GM23338 (cell line): ENCODE results near the gene TRHDE. TPM values are rescaled to one million over a fixed set of nuclear protein-coding genes. Genes with fewer than 3 reads are reported as not detected.

Experiments used
- ATAC-seq: fragments of 200-7000 bp; cut with Tn5 transposase; 3 replicates; pipeline ENCODE4 v1.9.1; 2020
- DNase-seq: peaks from one replicate; pipeline ENCODE4 v3.0.0-alpha.2; 2015; ENCODE audit warnings: low spot score
- H2AFZ ChIP-seq: fragments of 200-600 bp; sonication (generic); 2 replicates; pipeline ENCODE4 v1.8.0; 2016; ENCODE audit warnings: antibody characterized with exemption, mild to moderate bottlenecking, moderate library complexity
- H3F3A ChIP-seq: fragments of 200-600 bp; sonication (generic); replicated peaks from 2 replicates; pipeline ENCODE4 v1.8.0; 2017; ENCODE audit warnings: antibody characterized with exemption, mixed run types, low read depth
- H3K27ac ChIP-seq: fragments of 200-600 bp; sonication (generic); 2 replicates; pipeline ENCODE4 v1.6.1; 2016; ENCODE audit warnings: low read depth
- H3K27me3 ChIP-seq: fragments of 200-600 bp; sonication (generic); 2 replicates; pipeline ENCODE4 v1.8.0; 2016; ENCODE audit warnings: mild to moderate bottlenecking, mixed run types, moderate library complexity; ENCODE audit not compliant: insufficient read depth
- H3K36me3 ChIP-seq: fragments of 200-600 bp; sonication (generic); 2 replicates; pipeline ENCODE4 v1.8.0; 2016; ENCODE audit warnings: mild to moderate bottlenecking; ENCODE audit not compliant: insufficient read depth
- H3K4me1 ChIP-seq: fragments of 200-600 bp; sonication (generic); 2 replicates; pipeline ENCODE4 v1.8.0; 2016; ENCODE audit warnings: mild to moderate bottlenecking, moderate library complexity; ENCODE audit not compliant: insufficient read depth
- H3K4me2 ChIP-seq: fragments of 200-600 bp; sonication (generic); 2 replicates; pipeline ENCODE4 v1.7.1; 2017; ENCODE audit warnings: mixed run types
- H3K4me3 ChIP-seq: fragments of 200-600 bp; sonication (generic); 2 replicates; pipeline ENCODE4 v1.6.1; 2016; ENCODE audit warnings: mixed run types
- H3K79me2 ChIP-seq: fragments of 200-600 bp; sonication (generic); replicated peaks from 2 replicates; pipeline ENCODE4 v1.8.0; 2017; ENCODE audit warnings: mild to moderate bottlenecking; ENCODE audit not compliant: insufficient read depth
- H3K9me2 ChIP-seq: fragments of 200-600 bp; sonication (generic); 2 replicates; pipeline ENCODE4 v1.8.0; 2017; ENCODE audit not compliant: insufficient read depth
- H4K20me1 ChIP-seq: fragments of 200-600 bp; sonication (generic); replicated peaks from 2 replicates; pipeline ENCODE4 v1.8.0; 2017; ENCODE audit warnings: mild to moderate bottlenecking; ENCODE audit not compliant: insufficient read depth
- H3K27ac Mint-ChIP-seq: 2 replicates; pipeline ENCODE4 v1.8.0; 2020; ENCODE audit warnings: inconsistent platforms, mild to moderate bottlenecking, moderate library complexity, mixed read lengths
- H3K27me3 Mint-ChIP-seq: 3 replicates; pipeline ENCODE4 v1.8.0; 2022; ENCODE audit warnings: low read depth, mild to moderate bottlenecking, moderate library complexity, mixed read lengths, inconsistent platforms; ENCODE audit not compliant: insufficient read depth, poor library complexity
- H3K36me3 Mint-ChIP-seq: 3 replicates; pipeline ENCODE4 v1.8.0; 2021; ENCODE audit warnings: low read depth, mild to moderate bottlenecking, inconsistent platforms, moderate library complexity, mixed read lengths
- H3K4me1 Mint-ChIP-seq: 3 replicates; pipeline ENCODE4 v1.8.0; 2020; ENCODE audit warnings: mild to moderate bottlenecking, inconsistent platforms, mixed read lengths
- H3K4me3 Mint-ChIP-seq: 3 replicates; pipeline ENCODE4 v1.8.0; 2021; ENCODE audit warnings: moderate library complexity, mild to moderate bottlenecking, inconsistent platforms, mixed read lengths
- H3K9me3 Mint-ChIP-seq: 3 replicates; pipeline ENCODE4 v1.8.0; 2020; ENCODE audit warnings: moderate library complexity, mild to moderate bottlenecking, inconsistent platforms, mixed read lengths
- EZH2 ChIP-seq: fragments of 200-600 bp; sonication (generic); IDR thresholded peaks from one replicate; pipeline ENCODE4 v1.8.0; 2017; ENCODE audit warnings: antibody characterized with exemption, mild to moderate bottlenecking, low read depth; ENCODE audit not compliant: unreplicated experiment
- EZH2phosphoT487 ChIP-seq: fragments of 200-600 bp; sonication (generic); IDR thresholded peaks from one replicate; pipeline ENCODE4 v1.8.1; 2018; ENCODE audit warnings: antibody characterized with exemption; ENCODE audit not compliant: unreplicated experiment
- STAT1 ChIP-seq: IDR thresholded peaks from one replicate; pipeline ENCODE4 v1.6.1; 2016; ENCODE audit warnings: antibody characterized with exemption; ENCODE audit not compliant: unreplicated experiment
- ZNF114 ChIP-seq: fragments of 250-450 bp; sonication (Bioruptor Pico); IDR thresholded peaks from 2 replicates; pipeline ENCODE4 v1.5.0; 2020; ENCODE audit warnings: mild to moderate bottlenecking, moderate library complexity
- ZNF331 ChIP-seq: fragments of 250-450 bp; sonication (Bioruptor Pico); IDR thresholded peaks from 2 replicates; pipeline ENCODE4 v1.5.0; 2020; ENCODE audit warnings: low read depth, mild to moderate bottlenecking, moderate library complexity
- polyA plus RNA-seq: library from polyadenylated mRNA; unstranded; fragments of >200 nt; fragmentation: Nextera tagmentation; extraction: Ambion mirVana; gene quantifications from 2 replicates; pipeline ENCODE4 v1.2.1, GENCODE V29; 2016
- total RNA-seq: library from RNA; depleted of rRNA; stranded (reverse); fragments of >200 nt; shearing (Covaris generic); gene quantifications from 2 replicates; pipeline ENCODE4 v1.2.3, GENCODE V29; 2014
- TF ChIP-seq, protein P1 (sequence below): fragments of 250-450 bp; sonication (Bioruptor Pico); IDR thresholded peaks from 2 replicates; pipeline ENCODE4 v1.5.0; 2020; ENCODE audit warnings: mild to moderate bottlenecking, moderate library complexity
- TF ChIP-seq, protein P2 (sequence below): IDR thresholded peaks from 2 replicates; pipeline ENCODE4 v1.6.1; 2016; ENCODE audit warnings: antibody characterized with exemption

TRHDE gene
- total and polyA plus RNA-seq, 2 experiments from 2014 or later, result 1.3 to 7.7 TPM

DNA sequence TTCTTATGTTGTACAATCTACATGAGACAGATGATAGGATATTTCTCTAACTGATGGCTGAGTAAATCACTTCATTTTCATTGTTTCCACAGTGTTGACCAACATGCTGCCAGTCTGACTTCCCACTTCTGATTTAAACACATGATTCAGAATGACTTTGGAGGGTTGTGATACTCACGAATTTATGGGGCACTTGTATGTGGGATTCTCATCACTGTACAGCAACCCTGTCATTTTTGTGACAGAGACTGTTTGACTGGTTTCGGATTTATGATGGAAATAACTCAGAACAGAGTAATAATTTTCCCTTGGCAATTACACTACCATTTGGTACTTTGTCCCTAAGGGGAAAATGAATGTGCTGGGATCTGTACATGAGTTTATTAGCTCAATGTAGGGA is 333.8 kb downstream of the TRHDE start (continued):
- TF ChIP-seq, protein P1, sequence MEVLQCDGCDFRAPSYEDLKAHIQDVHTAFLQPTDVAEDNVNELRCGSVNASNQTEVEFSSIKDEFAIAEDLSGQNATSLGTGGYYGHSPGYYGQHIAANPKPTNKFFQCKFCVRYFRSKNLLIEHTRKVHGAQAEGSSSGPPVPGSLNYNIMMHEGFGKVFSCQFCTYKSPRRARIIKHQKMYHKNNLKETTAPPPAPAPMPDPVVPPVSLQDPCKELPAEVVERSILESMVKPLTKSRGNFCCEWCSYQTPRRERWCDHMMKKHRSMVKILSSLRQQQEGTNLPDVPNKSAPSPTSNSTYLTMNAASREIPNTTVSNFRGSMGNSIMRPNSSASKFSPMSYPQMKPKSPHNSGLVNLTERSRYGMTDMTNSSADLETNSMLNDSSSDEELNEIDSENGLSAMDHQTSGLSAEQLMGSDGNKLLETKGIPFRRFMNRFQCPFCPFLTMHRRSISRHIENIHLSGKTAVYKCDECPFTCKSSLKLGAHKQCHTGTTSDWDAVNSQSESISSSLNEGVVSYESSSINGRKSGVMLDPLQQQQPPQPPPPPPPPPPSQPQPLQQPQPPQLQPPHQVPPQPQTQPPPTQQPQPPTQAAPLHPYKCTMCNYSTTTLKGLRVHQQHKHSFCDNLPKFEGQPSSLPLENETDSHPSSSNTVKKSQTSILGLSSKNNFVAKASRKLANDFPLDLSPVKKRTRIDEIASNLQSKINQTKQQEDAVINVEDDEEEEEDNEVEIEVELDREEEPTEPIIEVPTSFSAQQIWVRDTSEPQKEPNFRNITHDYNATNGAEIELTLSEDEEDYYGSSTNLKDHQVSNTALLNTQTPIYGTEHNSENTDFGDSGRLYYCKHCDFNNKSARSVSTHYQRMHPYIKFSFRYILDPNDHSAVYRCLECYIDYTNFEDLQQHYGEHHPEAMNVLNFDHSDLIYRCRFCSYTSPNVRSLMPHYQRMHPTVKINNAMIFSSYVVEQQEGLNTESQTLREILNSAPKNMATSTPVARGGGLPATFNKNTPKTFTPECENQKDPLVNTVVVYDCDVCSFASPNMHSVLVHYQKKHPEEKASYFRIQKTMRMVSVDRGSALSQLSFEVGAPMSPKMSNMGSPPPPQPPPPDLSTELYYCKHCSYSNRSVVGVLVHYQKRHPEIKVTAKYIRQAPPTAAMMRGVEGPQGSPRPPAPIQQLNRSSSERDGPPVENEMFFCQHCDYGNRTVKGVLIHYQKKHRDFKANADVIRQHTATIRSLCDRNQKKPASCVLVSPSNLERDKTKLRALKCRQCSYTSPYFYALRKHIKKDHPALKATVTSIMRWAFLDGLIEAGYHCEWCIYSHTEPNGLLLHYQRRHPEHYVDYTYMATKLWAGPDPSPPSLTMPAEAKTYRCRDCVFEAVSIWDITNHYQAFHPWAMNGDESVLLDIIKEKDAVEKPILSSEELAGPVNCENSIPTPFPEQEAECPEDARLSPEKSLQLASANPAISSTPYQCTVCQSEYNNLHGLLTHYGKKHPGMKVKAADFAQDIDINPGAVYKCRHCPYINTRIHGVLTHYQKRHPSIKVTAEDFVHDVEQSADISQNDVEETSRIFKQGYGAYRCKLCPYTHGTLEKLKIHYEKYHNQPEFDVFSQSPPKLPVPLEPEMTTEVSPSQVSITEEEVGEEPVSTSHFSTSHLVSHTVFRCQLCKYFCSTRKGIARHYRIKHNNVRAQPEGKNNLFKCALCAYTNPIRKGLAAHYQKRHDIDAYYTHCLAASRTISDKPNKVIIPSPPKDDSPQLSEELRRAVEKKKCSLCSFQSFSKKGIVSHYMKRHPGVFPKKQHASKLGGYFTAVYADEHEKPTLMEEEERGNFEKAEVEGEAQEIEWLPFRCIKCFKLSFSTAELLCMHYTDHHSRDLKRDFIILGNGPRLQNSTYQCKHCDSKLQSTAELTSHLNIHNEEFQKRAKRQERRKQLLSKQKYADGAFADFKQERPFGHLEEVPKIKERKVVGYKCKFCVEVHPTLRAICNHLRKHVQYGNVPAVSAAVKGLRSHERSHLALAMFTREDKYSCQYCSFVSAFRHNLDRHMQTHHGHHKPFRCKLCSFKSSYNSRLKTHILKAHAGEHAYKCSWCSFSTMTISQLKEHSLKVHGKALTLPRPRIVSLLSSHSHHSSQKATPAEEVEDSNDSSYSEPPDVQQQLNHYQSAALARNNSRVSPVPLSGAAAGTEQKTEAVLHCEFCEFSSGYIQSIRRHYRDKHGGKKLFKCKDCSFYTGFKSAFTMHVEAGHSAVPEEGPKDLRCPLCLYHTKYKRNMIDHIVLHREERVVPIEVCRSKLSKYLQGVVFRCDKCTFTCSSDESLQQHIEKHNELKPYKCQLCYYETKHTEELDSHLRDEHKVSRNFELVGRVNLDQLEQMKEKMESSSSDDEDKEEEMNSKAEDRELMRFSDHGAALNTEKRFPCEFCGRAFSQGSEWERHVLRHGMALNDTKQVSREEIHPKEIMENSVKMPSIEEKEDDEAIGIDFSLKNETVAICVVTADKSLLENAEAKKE (CRISPR knock-in tag), result no peak
- TF ChIP-seq EZH2 (no peak), ZNF114 (no peak), STAT1 (no peak)

DNA sequence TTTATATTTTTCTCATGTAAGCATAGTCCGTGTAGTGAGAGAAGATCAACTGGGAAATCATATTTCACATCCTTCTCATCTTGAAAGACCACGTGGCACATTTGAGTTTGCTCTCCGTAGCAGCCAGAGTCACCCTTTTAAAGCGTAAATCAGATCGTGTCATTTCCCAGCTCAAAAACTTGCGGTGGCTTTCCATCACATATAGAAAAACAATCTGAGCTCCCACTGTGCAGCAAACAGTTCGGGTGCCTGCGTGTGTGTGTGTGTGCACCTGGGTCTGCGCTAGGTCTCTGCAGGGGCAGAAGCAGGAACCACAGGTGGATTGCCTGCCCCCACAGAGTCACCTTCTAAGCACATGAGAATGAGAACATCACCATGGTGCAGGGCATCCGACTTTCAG is 338.2 kb downstream of the TRHDE start:
- Histone ChIP-seq H3K9me2 (no peaks in the 10 kb centered on the region), H3K79me2 (no peaks in the 10 kb centered on the region), H2AFZ (no peak overlapping the region), H3K36me3 (no peaks in the 10 kb centered on the region), H3K4me3 (no peak overlapping the region), H3K4me1 (peaks cover 56% of the 10 kb centered on the region), H3K27me3 (no peaks in the 10 kb centered on the region), H4K20me1 (no peaks in the 10 kb centered on the region), H3K27ac (peak overlapping the region; percentile 95), H3F3A (no peaks in the 10 kb centered on the region), H3K4me2 (peak overlapping the region; percentile 63)
- DNase-seq, result peak; percentile 18
- peak; percentile 20 for ATAC-seq
- H3K27me3 Mint-ChIP-seq, result no peaks in the 10 kb centered on the region
- H3K4me1 Mint-ChIP-seq, result peaks cover 64% of the 10 kb centered on the region
- peak overlapping the region; percentile 89 for H3K27ac Mint-ChIP-seq
- peaks cover 19% of the 10 kb centered on the region for H3K9me3 Mint-ChIP-seq
- H3K36me3 Mint-ChIP-seq, result peaks cover 27% of the 10 kb centered on the region; the same call in 2 of the 3 replicates
- H3K4me3 Mint-ChIP-seq, result peak overlapping the region; percentile 13; the same call in 1 of the 3 replicates
- TF ChIP-seq, protein P1 (CRISPR knock-in tag), result no peak
- TF ChIP-seq, protein P2, sequence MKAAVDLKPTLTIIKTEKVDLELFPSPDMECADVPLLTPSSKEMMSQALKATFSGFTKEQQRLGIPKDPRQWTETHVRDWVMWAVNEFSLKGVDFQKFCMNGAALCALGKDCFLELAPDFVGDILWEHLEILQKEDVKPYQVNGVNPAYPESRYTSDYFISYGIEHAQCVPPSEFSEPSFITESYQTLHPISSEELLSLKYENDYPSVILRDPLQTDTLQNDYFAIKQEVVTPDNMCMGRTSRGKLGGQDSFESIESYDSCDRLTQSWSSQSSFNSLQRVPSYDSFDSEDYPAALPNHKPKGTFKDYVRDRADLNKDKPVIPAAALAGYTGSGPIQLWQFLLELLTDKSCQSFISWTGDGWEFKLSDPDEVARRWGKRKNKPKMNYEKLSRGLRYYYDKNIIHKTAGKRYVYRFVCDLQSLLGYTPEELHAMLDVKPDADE, result no peak
- no peak for TF ChIP-seq EZH2
- no peak for TF ChIP-seq ZNF331 (CRISPR knock-in tag)
- TF ChIP-seq EZH2phosphoT487, result no peak
